Panc1 (cell line): Measurements from ENCODE around the gene ZNF593. TPM values are rescaled to one million over a fixed set of nuclear protein-coding genes. Genes with fewer than 3 reads are reported as not detected.

Source experiments
- ATAC-seq: fragments of 200-7000 bp; cut with Tn5 transposase; 2 replicates; pipeline ENCODE4 v1.9.1; 2020; ENCODE audit warnings: mild to moderate bottlenecking, moderate library complexity
- BruUV-seq: library from RNA; stranded (reverse); fragments of 400-500 nt; replicated peaks from 2 replicates; lab custom pipeline; 2021; lab: Mats Ljungman, UMichigan
- CTCF ChIA-PET: fragments of 300-600 bp; sonication (Branson Sonifier 250); formaldehyde crosslinking; loops from one replicate; lab custom pipeline; 2022; ENCODE audit warnings: antibody characterized with exemption; lab: Charles Lee
- POLR2A ChIA-PET: fragments of 300-600 bp; sonication (Branson Sonifier 250); formaldehyde crosslinking; loops from one replicate; lab custom pipeline; 2022; ENCODE audit warnings: antibody characterized with exemption; lab: Charles Lee
- DNase-seq: peaks from one replicate; pipeline ENCODE4 v3.0.0-alpha.2; 2010; ENCODE audit warnings: low read depth, low spot score
- H3K27ac ChIP-seq: 2 replicates; pipeline ENCODE4 v1.5.1; 2011; ENCODE audit warnings: mild to moderate bottlenecking, low read length, inconsistent platforms
- H3K27me3 ChIP-seq: fragments of 200-500 bp; sonication (Bioruptor generic); 2 replicates; pipeline ENCODE4 v1.6.0; 2014; ENCODE audit warnings: low read length, inconsistent platforms; ENCODE audit not compliant: control insufficient read depth, insufficient read depth
- H3K36me3 ChIP-seq: fragments of 200-500 bp; sonication (Bioruptor generic); 2 replicates; pipeline ENCODE4 v1.5.1; 2014; ENCODE audit warnings: inconsistent platforms, mild to moderate bottlenecking, low read length, moderate library complexity; ENCODE audit not compliant: control insufficient read depth, insufficient read depth
- H3K4me1 ChIP-seq: 2 replicates; pipeline ENCODE4 v1.5.1; 2011; ENCODE audit warnings: inconsistent platforms, mild to moderate bottlenecking, low read length, moderate library complexity; ENCODE audit not compliant: control insufficient read depth, insufficient read depth
- H3K4me3 ChIP-seq, 2 experiments: 2 replicates each; pipeline ENCODE4 v1.5.1; 2011 to 2012; ENCODE audit warnings: low read depth in 2 of 2, low read length in 2 of 2, mild to moderate bottlenecking in 2 of 2, inconsistent platforms in 1 of 2, moderate library complexity in 1 of 2
- H3K9me3 ChIP-seq: fragments of 200-500 bp; sonication (Bioruptor generic); 2 replicates; pipeline ENCODE4 v1.5.1; 2014; ENCODE audit warnings: low read depth, mild to moderate bottlenecking, inconsistent platforms, low read length, moderate library complexity; ENCODE audit not compliant: control insufficient read depth, insufficient read depth
- CTCF ChIP-seq: fragments of 450-650 bp; IDR thresholded peaks from 2 replicates; pipeline ENCODE4 v1.5.1; 2017; ENCODE audit warnings: mild to moderate bottlenecking
- POLR2AphosphoS5 ChIP-seq: IDR thresholded peaks from 2 replicates; pipeline ENCODE4 v1.6.1; 2012; ENCODE audit warnings: mild to moderate bottlenecking, low read depth, low read length, moderate library complexity
- REST ChIP-seq, 2 experiments: IDR thresholded peaks; 2 replicates each; pipeline ENCODE4 v1.6.1; 2011 to 2012; ENCODE audit warnings: low read depth in 2 of 2, control low read depth in 1 of 2, low read length in 1 of 2, mild to moderate bottlenecking in 1 of 2, moderate library complexity in 1 of 2; ENCODE audit not compliant: insufficient read depth in 1 of 2
- SIN3A ChIP-seq: IDR thresholded peaks from 2 replicates; pipeline ENCODE4 v1.6.1; 2012; ENCODE audit warnings: low read depth, mild to moderate bottlenecking, low read length, moderate library complexity, borderline replicate concordance; ENCODE audit not compliant: insufficient read depth
- TCF7L2 ChIP-seq: IDR thresholded peaks from 2 replicates; pipeline ENCODE4 v1.6.1; 2011; ENCODE audit warnings: mild to moderate bottlenecking, low read depth, low read length, inconsistent platforms
- in situ Hi-C: cut with HindIII; loops from 2 replicates; pipeline ENCODE4 v1.10.0; 2016; ENCODE audit warnings: low sequenced_read_pairs, low pct_unique_long_range_greater_than_20kb
- intact Hi-C: fragments of 100-400 bp; cut with micrococcal nuclease; formaldehyde crosslinking; loops from one replicate; pipeline ENCODE4 v1.10.0; 2022; ENCODE audit not compliant: unreplicated experiment
- total RNA-seq: library from RNA; stranded (reverse); gene quantifications from one replicate; pipeline ENCODE4 v1.2.1, GENCODE V29; 2021; ENCODE audit not compliant: unreplicated experiment

The ZNF593 gene
- total RNA-seq, 1 experiment from 2014 or later = 108 TPM

- TF ChIP-seq TCF7L2 (no peak), CTCF (peak; percentile 39; the same call in 1 of the 2 replicates), SIN3A (no peak)
- H3K27ac ChIP-seq = peak overlapping the region; percentile 73
- POLR2A ChIA-PET = no interaction called here
- DNase-seq = no peak
- H3K36me3 ChIP-seq = no peaks in the 10 kb centered on the region
- in situ Hi-C loops (no loop called here), intact Hi-C loops (no loop called here)
- ATAC-seq = peak; percentile 71
- peak overlapping the region; percentile 47 to 56 for H3K4me3 ChIP-seq
- H3K9me3 ChIP-seq = no peaks in the 10 kb centered on the region
- H3K27me3 ChIP-seq = no peaks in the 10 kb centered on the region
- peaks cover 6% of the 10 kb centered on the region; the same call in 1 of the 2 replicates for H3K4me1 ChIP-seq
- CTCF ChIA-PET = no interaction called here
- no TSS peak for BruUV-seq
Observed at GRCh38 chr1:26161415-26162219, 8.1 kb upstream of the ZNF593 start.

- Histone ChIP-seq H3K4me3 (peak overlapping the region; percentile 47 to 56), H3K4me1 (peaks cover 6% of the 10 kb centered on the region; the same call in 1 of the 2 replicates), H3K36me3 (no peaks in the 10 kb centered on the region), H3K27ac (peak overlapping the region; percentile 67), H3K27me3 (no peaks in the 10 kb centered on the region), H3K9me3 (no peaks in the 10 kb centered on the region)
- no TSS peak for BruUV-seq
- DNase-seq = no peak
- ChIA-PET CTCF (no interaction called here), POLR2A (interaction anchor here (0.6 kb wide), 1 partner anchor 147 kb away, joined by 6 read pairs; no protein-coding TSS in a partner anchor)
- TF ChIP-seq SIN3A = no peak
- no peak for TF ChIP-seq CTCF
- TF ChIP-seq POLR2AphosphoS5 = no peak
- TF ChIP-seq TCF7L2 = no peak
- no peak for TF ChIP-seq REST (IDR thresholded peaks at IDR 0.05; ENCODE audit: insufficient read depth in 1 of 2, low read depth in 2 of 2, low read length in 1 of 2)
- in situ Hi-C loops (no loop called here), intact Hi-C loops (no loop called here)
- ATAC-seq = no peak; the same call in 1 of the 2 replicates
Observed at GRCh38 chr1:26162220-26162709, 7.4 kb upstream of the ZNF593 start.
